ENCODE data around the gene C10orf62.

C10orf62 gene

GRCh38 chr10:97585439-97585811 lies 4.1 kb upstream of the C10orf62 start:
- no peak for TF ChIP-seq CTCF (IDR thresholded peaks at IDR 0.05; ENCODE audit: extremely low read depth, missing control alignments)
- no peak for DNase-seq (ENCODE audit: low spot score)

GRCh38 chr10:97587183-97587582 lies 2.3 kb upstream of the C10orf62 start:
- TF ChIP-seq CTCF (IDR thresholded peaks at IDR 0.05; ENCODE audit: extremely low read depth, missing control alignments), result no peak

GRCh38 chr10:97590082-97590747 lies 694 bp downstream of the C10orf62 start:
- no peak for DNase-seq (ENCODE audit: low spot score)
- no peak for TF ChIP-seq CTCF (IDR thresholded peaks at IDR 0.05; ENCODE audit: extremely low read depth, missing control alignments)

More at GRCh38 chr10:97587183-97587582, 2.3 kb upstream of the C10orf62 start:
- no peak for DNase-seq (ENCODE audit: low spot score)

GRCh38 chr10:97590748-97591495 lies 1.4 kb downstream of the C10orf62 start:
- TF ChIP-seq CTCF (IDR thresholded peaks at IDR 0.05; ENCODE audit: extremely low read depth, missing control alignments), result no peak
- no peak for DNase-seq (ENCODE audit: low spot score)

GRCh38 chr10:97593421-97593820 lies 3.9 kb downstream of the C10orf62 start:
- no peak for TF ChIP-seq CTCF (IDR thresholded peaks at IDR 0.05; ENCODE audit: extremely low read depth, missing control alignments)

GRCh38 chr10:97596101-97597082 lies 6.9 kb downstream of the C10orf62 start:
- no peak for DNase-seq (ENCODE audit: low spot score)
- TF ChIP-seq CTCF (IDR thresholded peaks at IDR 0.05; ENCODE audit: extremely low read depth, missing control alignments), result no peak

More at GRCh38 chr10:97593421-97593820, 3.9 kb downstream of the C10orf62 start:
- DNase-seq (ENCODE audit: low spot score), result no peak
